A549 (cell line): Measurements from ENCODE around the gene COMMD7.

Experiments used
- HDAC2 ChIP-seq: fragments of 200-600 bp; sonication (generic); IDR thresholded peaks from 2 replicates; pipeline ENCODE4 v1.6.1; 2016
- JUN ChIP-seq, 2 experiments: fragments of >200 bp; sonication (Bioruptor Twin); formaldehyde crosslinking; IDR thresholded peaks; 2 replicates in 1 of 2; 3 replicates in 1 of 2; pipeline ENCODE4 v1.6.1; 2016 to 2017
- KDM1A ChIP-seq: fragments of 200-600 bp; sonication (generic); IDR thresholded peaks from 2 replicates; pipeline ENCODE4 v1.6.1; 2016; ENCODE audit warnings: low read depth, mild to moderate bottlenecking
- KDM5A ChIP-seq: fragments of 200-600 bp; sonication (generic); IDR thresholded peaks from 2 replicates; pipeline ENCODE4 v1.6.1; 2016; ENCODE audit warnings: antibody characterized with exemption, mild to moderate bottlenecking
- MAFK ChIP-seq: fragments of 450-650 bp; IDR thresholded peaks from 2 replicates; pipeline ENCODE4 v1.6.1; 2014; ENCODE audit not compliant: partially characterized antibody
- POLR2A ChIP-seq: IDR thresholded peaks from 2 replicates; pipeline ENCODE4 v1.6.1; 2012; ENCODE audit warnings: mild to moderate bottlenecking, low read length
- TF ChIP-seq, protein P1 (sequence below): fragments of >200 bp; sonication (Bioruptor Twin); formaldehyde crosslinking; IDR thresholded peaks from 3 replicates; pipeline ENCODE4 v1.5.1; 2016

GRCh38 chr20:32731882-32732266 is 11.4 kb downstream of the COMMD7 start:
- TF ChIP-seq, protein P1, sequence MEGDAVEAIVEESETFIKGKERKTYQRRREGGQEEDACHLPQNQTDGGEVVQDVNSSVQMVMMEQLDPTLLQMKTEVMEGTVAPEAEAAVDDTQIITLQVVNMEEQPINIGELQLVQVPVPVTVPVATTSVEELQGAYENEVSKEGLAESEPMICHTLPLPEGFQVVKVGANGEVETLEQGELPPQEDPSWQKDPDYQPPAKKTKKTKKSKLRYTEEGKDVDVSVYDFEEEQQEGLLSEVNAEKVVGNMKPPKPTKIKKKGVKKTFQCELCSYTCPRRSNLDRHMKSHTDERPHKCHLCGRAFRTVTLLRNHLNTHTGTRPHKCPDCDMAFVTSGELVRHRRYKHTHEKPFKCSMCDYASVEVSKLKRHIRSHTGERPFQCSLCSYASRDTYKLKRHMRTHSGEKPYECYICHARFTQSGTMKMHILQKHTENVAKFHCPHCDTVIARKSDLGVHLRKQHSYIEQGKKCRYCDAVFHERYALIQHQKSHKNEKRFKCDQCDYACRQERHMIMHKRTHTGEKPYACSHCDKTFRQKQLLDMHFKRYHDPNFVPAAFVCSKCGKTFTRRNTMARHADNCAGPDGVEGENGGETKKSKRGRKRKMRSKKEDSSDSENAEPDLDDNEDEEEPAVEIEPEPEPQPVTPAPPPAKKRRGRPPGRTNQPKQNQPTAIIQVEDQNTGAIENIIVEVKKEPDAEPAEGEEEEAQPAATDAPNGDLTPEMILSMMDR: no peak
- TF ChIP-seq MAFK (no peak), JUN (IDR thresholded peaks at IDR 0.05) (peak; percentile 25 to 41; a peak in 1 of 5 replicates), KDM1A (no peak), HDAC2 (no peak), KDM5A (no peak), POLR2A (no peak)
